ENCODE measurements around the gene IL20.

IL20 gene

DNA sequence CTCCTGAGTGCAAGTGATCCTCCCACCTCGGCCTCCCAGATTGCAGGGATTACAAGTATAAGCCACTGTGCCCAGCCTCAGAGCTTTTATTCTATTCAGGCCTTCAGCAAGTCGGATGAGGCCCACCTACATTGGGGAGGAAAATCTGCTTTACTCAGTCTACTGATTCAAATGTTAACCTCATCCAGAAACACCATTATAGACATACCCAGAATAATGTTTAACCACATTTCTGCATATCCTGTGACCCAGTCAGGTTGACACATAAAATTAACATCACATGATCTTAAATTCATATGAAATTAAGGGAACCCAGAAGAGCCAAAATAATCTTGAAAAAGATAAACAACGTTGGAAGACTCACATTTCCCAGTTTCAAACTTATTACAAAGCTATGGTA is 14.9 kb downstream of the IL20 start:
- no peak for DNase-seq (ENCODE audit: low spot score)

DNA sequence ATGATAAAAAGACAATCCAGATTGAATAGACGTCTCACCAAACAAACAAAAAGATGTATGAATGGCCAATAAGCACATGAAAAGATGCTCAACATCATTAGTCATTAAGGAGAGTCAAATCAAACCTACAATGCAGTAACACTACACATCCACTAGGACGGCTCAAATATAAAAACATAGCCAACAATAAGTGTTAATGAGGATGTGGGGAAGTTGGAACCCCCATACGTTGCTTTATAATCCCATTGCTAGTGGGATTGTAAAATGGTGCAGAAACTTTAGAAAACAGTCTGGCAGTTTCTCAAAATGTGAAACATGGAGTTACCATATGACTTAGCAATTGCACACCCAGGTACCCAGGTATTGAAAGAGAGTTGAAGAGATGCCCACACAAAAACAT is 17.1 kb downstream of the IL20 start:
- no peak for DNase-seq (ENCODE audit: low spot score)

- DNase-seq (ENCODE audit: low spot score) = no peak
Observed at GRCh38 chr1:206883160-206883559, 17.7 kb downstream of the IL20 start.

DNA sequence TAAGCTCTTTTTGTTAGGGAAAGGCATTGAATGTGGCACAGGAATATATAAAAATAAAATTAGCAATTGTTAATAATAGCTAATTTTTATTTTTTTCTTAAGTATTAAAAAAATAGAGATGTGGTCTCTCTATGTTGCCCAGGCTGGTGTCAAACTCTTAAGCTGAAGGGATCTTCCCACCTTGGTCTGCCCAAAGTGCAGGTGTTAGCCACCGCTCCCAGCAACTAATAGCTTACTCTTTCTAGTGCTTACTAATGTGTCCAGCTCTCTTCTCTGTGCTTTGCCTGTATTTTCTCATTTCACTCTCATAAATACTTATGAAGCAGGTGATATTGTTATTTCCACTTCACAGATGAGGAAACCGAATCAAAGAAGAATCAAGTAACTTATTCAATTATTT is 18.5 kb downstream of the IL20 start:
- no peak for DNase-seq (ENCODE audit: low spot score)

GRCh38 chr1:206885341-206886060 is 20.1 kb downstream of the IL20 start:
- no peak for DNase-seq (ENCODE audit: low spot score)

DNA sequence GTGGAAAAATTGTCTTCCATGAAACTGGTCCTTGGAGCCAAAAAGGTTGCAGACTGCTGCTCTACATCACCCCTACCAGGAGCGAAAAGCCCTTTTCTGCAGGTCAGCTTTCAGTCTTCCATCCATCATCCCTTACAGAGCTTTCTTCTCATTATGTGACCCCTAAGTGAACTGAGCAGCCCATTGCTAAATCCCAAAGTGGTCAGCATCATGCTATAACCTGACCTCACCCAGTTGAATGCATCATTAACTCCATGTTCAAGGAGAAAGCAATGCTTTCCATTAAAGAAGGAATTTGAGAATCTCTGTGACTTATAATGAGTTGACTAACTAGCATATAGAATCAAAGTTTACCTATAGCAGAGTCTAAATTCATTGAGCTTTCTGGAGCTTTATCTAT is 21.4 kb downstream of the IL20 start:
- no peak for DNase-seq (ENCODE audit: low spot score)

DNA sequence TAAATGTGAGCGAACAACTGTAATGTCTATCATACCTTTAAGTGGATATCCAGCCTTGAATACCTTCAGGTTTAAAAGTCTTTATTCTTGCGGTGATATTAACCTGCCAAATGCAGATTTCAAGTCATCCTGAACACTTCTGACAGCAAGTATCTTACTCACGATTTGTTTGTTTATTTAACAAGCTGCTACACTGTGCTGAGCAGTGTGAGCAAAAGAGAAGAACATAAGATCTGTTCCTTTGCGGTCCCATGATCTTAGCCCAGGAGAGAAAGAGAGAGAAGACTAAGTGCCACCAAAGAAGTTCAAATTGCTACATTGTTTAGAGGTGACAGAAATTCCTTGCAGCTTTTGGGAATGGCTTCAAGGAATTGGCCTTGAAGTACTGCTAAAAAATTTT is 22.3 kb downstream of the IL20 start:
- no peak for DNase-seq (ENCODE audit: low spot score)

GRCh38 chr1:206890125-206891060 is 25.0 kb downstream of the IL20 start:
- no peak for DNase-seq (ENCODE audit: low spot score)

DNA sequence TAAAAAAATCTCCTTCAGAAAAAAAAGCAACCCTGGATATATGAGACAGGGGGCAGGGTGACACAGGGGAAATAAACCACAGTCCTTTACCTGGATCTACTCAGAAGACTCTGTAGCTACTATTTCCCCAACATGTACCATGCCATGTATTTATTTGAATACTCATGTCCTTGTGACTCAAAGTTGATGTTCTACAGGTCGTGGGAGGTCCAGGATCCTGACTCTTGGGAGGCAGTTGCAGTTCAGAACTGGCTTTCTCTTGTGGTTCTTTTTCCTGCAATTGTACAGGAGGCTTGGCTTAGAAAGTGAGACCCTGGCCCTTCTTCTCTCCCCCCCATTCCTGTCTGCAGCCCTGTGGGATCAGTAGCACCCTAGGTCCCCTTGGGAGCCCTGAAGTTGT is 26.0 kb downstream of the IL20 start:
- DNase-seq (ENCODE audit: low spot score) = no peak

GRCh38 chr1:206892351-206892984 is 27.0 kb downstream of the IL20 start:
- DNase-seq (ENCODE audit: low spot score) = no peak

GRCh38 chr1:206893380-206893779 is 28.0 kb downstream of the IL20 start:
- DNase-seq (ENCODE audit: low spot score) = no peak

DNA sequence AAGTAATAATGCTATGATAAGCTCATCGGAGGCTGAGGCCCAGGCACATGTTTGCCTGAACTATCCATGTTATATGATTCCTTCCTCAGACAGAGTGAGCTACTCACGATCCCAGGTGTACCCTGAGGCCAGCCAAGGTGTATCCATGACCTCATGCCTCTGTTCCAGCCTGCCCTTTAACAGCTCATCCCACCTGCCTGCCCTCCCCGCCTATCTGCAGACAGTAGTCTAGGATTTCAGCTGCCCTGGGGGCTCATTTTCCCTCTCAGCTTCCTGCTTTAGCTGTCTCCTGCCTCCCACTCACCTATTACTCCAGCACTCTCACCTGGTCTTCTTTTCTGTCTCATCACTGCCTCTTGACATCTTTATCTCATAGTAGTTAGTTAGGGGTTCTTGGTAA is 29.9 kb downstream of the IL20 start:
- no peak for DNase-seq (ENCODE audit: low spot score)

- DNase-seq (ENCODE audit: low spot score) = no peak
Observed at GRCh38 chr1:206895837-206896242, 30.4 kb downstream of the IL20 start.

DNA sequence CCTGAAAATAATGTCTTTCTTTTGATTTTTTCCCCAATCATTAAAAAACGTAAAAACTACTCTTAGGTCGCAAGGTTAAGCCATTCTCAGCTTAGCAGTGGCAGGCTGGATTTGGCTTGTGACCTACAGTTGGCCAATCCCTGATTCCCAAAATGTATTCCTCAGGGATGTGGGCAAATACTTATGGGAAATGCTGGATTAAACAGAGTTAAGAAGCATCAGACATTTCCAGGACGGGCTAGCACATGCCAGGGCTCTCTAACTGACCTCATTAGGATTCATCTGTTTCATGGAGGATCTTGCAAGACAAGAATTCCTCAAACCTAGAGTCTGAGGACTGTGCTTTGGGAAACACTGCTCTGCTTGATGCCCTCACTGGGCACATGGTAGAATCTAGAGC is 30.8 kb downstream of the IL20 start:
- DNase-seq (ENCODE audit: low spot score) = no peak

GRCh38 chr1:206897175-206897574 is 31.8 kb downstream of the IL20 start, which contains the start of gene IL24:
Gene IL24 (plus strand): TSS chr1:206897443. CDS start chr1:206897833, 390 bp downstream.
- no peak for DNase-seq (ENCODE audit: low spot score)

DNA sequence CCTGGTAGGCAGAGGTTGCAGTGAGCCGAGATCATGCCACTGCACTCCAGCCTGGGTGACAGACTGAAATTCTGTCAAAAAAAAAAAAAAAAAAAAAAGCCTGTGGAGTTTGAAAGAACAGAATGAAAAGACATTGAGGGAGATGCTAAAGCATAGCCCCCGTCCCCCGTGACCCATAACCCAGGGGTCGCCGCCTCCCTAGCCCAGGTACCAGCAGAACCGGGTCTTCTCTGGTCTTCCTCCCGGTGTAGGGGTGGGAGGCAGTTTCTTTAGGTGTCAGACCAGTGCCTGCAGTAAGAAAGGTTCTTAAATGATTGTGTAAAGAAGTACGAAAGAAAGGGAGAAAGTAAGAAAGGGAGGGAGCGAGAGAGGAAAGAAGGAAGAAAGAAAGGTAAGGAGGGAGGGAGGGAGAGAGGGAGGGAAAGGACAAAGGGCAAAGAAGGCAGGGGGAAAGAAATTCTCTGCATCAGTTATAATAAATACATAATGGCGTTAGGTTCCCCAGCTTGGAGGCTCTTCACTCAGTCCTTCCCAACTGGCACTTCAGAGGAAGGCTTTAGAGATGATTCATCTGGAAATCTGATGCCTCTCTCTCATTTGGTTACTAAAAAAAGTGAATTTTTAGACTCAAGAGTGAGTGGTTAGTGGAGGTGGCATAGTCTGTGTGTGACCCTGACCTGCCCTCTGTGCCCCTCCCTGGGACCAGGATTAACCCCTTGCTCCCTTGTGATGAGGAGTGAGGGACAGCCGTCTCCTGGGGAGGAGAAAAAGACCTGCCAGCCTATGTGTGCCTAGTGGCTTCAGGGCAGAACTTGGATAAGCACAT is 32.9 kb downstream of the IL20 start:
- no peak for DNase-seq (ENCODE audit: low spot score)

DNA sequence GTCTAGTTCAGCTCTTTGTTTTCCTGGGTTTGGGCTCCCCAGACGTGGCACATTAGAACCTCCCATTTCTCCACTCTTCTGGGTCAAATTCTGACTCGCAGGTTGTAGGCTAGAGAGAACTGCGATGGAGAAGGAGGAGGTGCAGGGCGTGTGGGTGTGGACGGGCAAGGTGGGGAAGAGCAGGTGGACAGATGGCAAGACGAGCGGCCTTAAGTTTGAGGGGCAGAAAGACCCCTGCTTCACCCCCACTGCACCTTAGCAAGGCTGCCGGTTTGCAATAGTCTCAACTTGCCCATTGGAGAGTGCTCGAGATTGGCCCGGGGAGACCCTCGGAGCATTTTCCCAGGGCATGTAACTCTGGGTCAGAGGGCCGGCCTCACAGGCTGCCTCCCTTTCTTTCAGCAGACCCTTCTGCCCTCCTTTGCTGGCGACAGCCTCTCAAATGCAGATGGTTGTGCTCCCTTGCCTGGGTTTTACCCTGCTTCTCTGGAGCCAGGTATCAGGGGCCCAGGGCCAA is 33.5 kb downstream of the IL20 start:
- DNase-seq (ENCODE audit: low spot score) = no peak

DNA sequence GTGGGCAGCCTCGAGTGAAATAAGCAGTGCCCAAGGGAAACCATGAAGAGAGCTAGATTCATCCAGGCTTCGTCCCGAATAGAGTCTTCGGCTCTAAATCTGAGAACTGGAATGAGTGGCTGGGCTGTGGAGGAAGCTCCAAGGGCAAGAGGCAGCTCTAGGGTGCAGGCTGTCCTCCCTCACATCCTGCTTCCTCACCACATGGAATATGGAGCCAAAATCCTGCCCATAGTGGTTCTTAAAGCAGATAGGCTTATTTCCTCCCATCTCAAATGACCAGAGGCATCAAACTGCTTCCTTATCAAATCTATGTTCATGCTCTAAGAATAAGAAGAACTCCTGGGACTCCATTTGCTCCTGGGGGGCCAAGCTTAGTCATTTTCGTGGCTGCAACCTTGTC is 34.3 kb downstream of the IL20 start:
- no peak for DNase-seq (ENCODE audit: low spot score)

DNA sequence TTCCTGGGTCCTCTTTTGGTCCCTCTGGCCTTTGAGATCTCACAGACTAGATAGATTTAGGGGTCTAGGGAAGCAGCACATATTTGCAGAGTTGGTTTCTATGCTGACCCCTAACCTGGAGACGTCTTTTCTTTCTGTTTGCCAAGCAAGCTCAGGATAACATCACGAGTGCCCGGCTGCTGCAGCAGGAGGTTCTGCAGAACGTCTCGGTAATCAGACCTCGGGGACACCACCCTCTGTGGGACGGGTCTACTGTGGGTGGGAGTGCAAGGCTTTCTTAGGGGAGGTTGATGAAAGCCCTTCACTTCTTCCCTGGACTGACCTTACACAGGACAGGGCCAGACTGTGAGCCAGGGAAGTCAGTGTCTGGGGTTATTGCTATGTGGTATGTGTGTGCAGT is 34.7 kb downstream of the IL20 start:
- no peak for DNase-seq (ENCODE audit: low spot score)

DNA sequence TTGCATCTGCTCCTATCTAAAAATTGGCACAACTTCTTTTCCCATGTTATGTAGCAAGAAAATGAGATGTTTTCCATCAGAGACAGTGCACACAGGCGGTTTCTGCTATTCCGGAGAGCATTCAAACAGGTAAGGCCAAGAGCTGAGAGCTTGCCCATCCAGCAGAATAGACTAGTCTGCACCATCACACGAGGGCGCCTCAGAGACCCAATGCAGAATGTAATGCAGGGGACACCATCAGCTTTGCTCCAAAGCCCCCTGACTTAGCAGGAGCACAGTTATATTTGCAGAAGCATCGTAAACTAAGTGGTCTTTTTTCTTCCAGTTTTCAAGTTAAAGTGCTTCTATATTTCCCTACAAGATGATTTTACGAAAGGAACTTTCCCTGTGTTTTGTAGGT is 36.5 kb downstream of the IL20 start:
- no peak for DNase-seq (ENCODE audit: low spot score)

DNA sequence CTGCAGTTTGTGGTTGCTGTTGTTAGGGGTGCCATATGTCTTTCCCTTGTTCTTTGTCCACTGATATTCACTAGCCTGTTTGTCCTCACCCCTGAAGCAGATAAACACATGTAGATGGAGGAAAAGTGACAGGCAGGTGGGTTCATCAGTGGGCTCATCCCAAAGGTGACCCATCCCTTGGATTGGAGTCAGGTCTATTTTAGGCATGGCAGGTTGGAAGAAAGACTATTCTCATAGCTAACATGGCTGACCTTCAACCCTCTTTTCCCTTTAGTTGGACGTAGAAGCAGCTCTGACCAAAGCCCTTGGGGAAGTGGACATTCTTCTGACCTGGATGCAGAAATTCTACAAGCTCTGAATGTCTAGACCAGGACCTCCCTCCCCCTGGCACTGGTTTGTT is 37.3 kb downstream of the IL20 start:
- no peak for DNase-seq (ENCODE audit: low spot score)

DNA sequence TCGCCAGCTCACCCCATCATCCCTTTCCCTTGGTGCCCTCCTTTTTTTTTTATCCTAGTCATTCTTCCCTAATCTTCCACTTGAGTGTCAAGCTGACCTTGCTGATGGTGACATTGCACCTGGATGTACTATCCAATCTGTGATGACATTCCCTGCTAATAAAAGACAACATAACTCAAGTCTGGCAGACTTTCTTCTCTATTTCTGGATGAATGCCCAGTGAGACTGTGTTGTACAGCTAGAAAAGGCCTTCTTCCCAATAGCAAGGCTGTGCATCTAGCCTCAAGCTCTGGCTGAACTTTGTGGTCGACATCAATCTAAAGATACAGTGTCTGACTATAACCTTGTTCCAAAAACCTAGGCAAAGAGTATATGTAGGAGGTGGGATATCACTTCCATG is 38.3 kb downstream of the IL20 start:
- no peak for DNase-seq (ENCODE audit: low spot score)
